H1 (cell line): ENCODE data around the gene SNTG2. TPM values are rescaled to one million over a fixed set of nuclear protein-coding genes. Genes with fewer than 3 reads are reported as not detected.

Experiments used
- CTCF ChIA-PET: fragments of 300-600 bp; sonication (Branson Sonifier 250); formaldehyde crosslinking; loops from one replicate; lab custom pipeline; 2021; ENCODE audit not compliant: partially characterized antibody; lab: Charles Lee
- POLR2A ChIA-PET: fragments of 300-600 bp; sonication (Branson Sonifier 250); formaldehyde crosslinking; loops from one replicate; lab custom pipeline; 2021; ENCODE audit warnings: inconsistent platforms; ENCODE audit not compliant: partially characterized antibody; lab: Charles Lee
- DNase-seq, 2 experiments: peaks; one replicate each; pipeline versions ENCODE4 v3.0.0 to v3.0.0-alpha.2; 2010 to 2022; ENCODE audit warnings: low spot score in 2 of 2, low read depth in 1 of 2, mixed read lengths in 1 of 2
- FAIRE-seq: peaks from 2 replicates; lab custom pipeline; 2011; peaks lifted over from hg19 to GRCh38; lab: Jason Lieb, UNC
- H2AFZ ChIP-seq: 2 replicates; pipeline ENCODE4 v1.8.1; 2012; ENCODE audit warnings: low read length, inconsistent platforms
- H2AK5ac ChIP-seq: 2 replicates; pipeline ENCODE4 v1.6.1; 2013; ENCODE audit warnings: low read depth, low read length
- H2BK120ac ChIP-seq: replicated peaks from 2 replicates; pipeline ENCODE3; 2013; ENCODE audit warnings: low read depth, low read length, inconsistent platforms
- H2BK12ac ChIP-seq: 2 replicates; pipeline ENCODE4 v1.6.1; 2013; ENCODE audit warnings: low read depth, low read length
- H2BK15ac ChIP-seq: 2 replicates; pipeline ENCODE4 v1.6.1; 2013; ENCODE audit warnings: low read length
- H2BK20ac ChIP-seq: 2 replicates; pipeline ENCODE4 v1.6.1; 2013; ENCODE audit warnings: low read length
- H2BK5ac ChIP-seq: 2 replicates; pipeline ENCODE4 v1.6.1; 2013; ENCODE audit warnings: low read depth, low read length
- H3K14ac ChIP-seq: 2 replicates; pipeline ENCODE4 v1.6.1; 2013; ENCODE audit warnings: inconsistent platforms; ENCODE audit not compliant: insufficient read length
- H3K18ac ChIP-seq: 2 replicates; pipeline ENCODE4 v1.6.1; 2013; ENCODE audit warnings: low read length; ENCODE audit errors: extremely low read depth
- H3K23ac ChIP-seq: 2 replicates; pipeline ENCODE4 v1.6.1; 2013; ENCODE audit warnings: inconsistent platforms; ENCODE audit not compliant: insufficient read length
- H3K23me2 ChIP-seq: 2 replicates; pipeline ENCODE4 v1.6.1; 2013; ENCODE audit warnings: low read depth, low read length
- H3K27ac ChIP-seq: 2 replicates; pipeline ENCODE4 v1.6.1; 2011; ENCODE audit warnings: low read depth, low read length, inconsistent platforms
- H3K27me3 ChIP-seq, 4 experiments: replicated peaks in 1 of 4; 1 replicate in 1 of 4; 2 replicates in 3 of 4; pipeline versions ENCODE4 v1.6.1 to v1.8.1; 2011 to 2013; ENCODE audit warnings: low read length in 3 of 4, mild to moderate bottlenecking in 3 of 4, inconsistent platforms in 2 of 4, mixed read lengths in 2 of 4, moderate library complexity in 1 of 4; ENCODE audit not compliant: control insufficient read depth in 3 of 4, insufficient read depth in 3 of 4; ENCODE audit errors: extremely low read depth in 1 of 4
- H3K36me3 ChIP-seq, 4 experiments: 2 replicates each; pipeline versions ENCODE4 v1.6.1 to v1.8.1; 2011 to 2013; ENCODE audit warnings: mild to moderate bottlenecking in 4 of 4, low read length in 3 of 4, moderate library complexity in 2 of 4, control low read depth in 1 of 4, inconsistent platforms in 1 of 4; ENCODE audit not compliant: insufficient read depth in 4 of 4, control insufficient read depth in 2 of 4
- H3K4ac ChIP-seq: replicated peaks from 2 replicates; pipeline ENCODE3; 2013; ENCODE audit warnings: low read length, low read depth, mixed read lengths, inconsistent platforms; ENCODE audit not compliant: insufficient read length
- H3K4me1 ChIP-seq, 4 experiments: replicated peaks in 1 of 4; 1 replicate in 1 of 4; 2 replicates in 3 of 4; pipeline versions ENCODE4 v1.6.1 to v1.8.1; 2011 to 2013; ENCODE audit warnings: low read length in 3 of 4, inconsistent platforms in 2 of 4, mixed read lengths in 1 of 4; ENCODE audit not compliant: insufficient read depth in 4 of 4, control insufficient read depth in 3 of 4
- H3K4me2 ChIP-seq, 2 experiments: 2 replicates each; pipeline versions ENCODE4 v1.6.1 to v1.8.1; 2011 to 2013; ENCODE audit warnings: low read depth in 2 of 2, low read length in 2 of 2, control low read depth in 1 of 2, inconsistent platforms in 1 of 2, mild to moderate bottlenecking in 1 of 2; ENCODE audit not compliant: insufficient read depth in 1 of 2
- H3K4me3 ChIP-seq, 4 experiments: fragments of 200-600, 300-600 bp in 1 of 4; sonication (generic), shearing (Covaris generic), sonication (Bioruptor Twin) in 1 of 4; 2 replicates each; pipeline versions ENCODE4 v1.5.1 to v1.8.1; 2011 to 2016; ENCODE audit warnings: low read length in 4 of 4, low read depth in 3 of 4, control low read depth in 2 of 4, inconsistent platforms in 2 of 4, mild to moderate bottlenecking in 2 of 4, mixed read lengths in 1 of 4, moderate library complexity in 1 of 4; ENCODE audit not compliant: insufficient read depth in 2 of 4; ENCODE audit errors: extremely low read depth in 1 of 4
- H3K56ac ChIP-seq: replicated peaks from 2 replicates; pipeline ENCODE3; 2013; ENCODE audit warnings: low read depth, mild to moderate bottlenecking, mixed read lengths, low read length, inconsistent platforms; ENCODE audit not compliant: insufficient read length
- H3K79me1 ChIP-seq: 2 replicates; pipeline ENCODE4 v1.6.1; 2013; ENCODE audit warnings: low read depth, low read length, control low read depth
- H3K79me2 ChIP-seq, 2 experiments: 2 replicates each; pipeline versions ENCODE4 v1.6.1 to v1.8.1; 2012 to 2013; ENCODE audit warnings: low read length in 2 of 2, mild to moderate bottlenecking in 2 of 2, inconsistent platforms in 1 of 2; ENCODE audit not compliant: insufficient read depth in 2 of 2, control insufficient read depth in 1 of 2
- H3K9ac ChIP-seq, 4 experiments: replicated peaks in 1 of 4; 1 replicate in 1 of 4; 2 replicates in 3 of 4; pipeline versions ENCODE4 v1.6.1 to v1.8.1; 2011 to 2013; ENCODE audit warnings: low read depth in 3 of 4, low read length in 3 of 4, control low read depth in 2 of 4, mild to moderate bottlenecking in 2 of 4, moderate library complexity in 2 of 4, inconsistent platforms in 1 of 4; ENCODE audit errors: extremely low read depth in 1 of 4
- H3K9me3 ChIP-seq, 2 experiments: 2 replicates each; pipeline versions ENCODE4 v1.6.1 to v1.8.1; 2012 to 2013; ENCODE audit warnings: mild to moderate bottlenecking in 2 of 2, moderate library complexity in 2 of 2, control low read depth in 1 of 2, inconsistent platforms in 1 of 2, low read depth in 1 of 2, low read length in 1 of 2, mixed read lengths in 1 of 2; ENCODE audit not compliant: insufficient read depth in 2 of 2
- H4K20me1 ChIP-seq, 2 experiments: replicated peaks in 1 of 2; 2 replicates each; pipeline versions ENCODE3 to v1.8.1; 2011 to 2013; ENCODE audit warnings: inconsistent platforms in 2 of 2, low read length in 2 of 2, mild to moderate bottlenecking in 1 of 2; ENCODE audit not compliant: insufficient read depth in 2 of 2, control insufficient read depth in 1 of 2
- H4K5ac ChIP-seq: 2 replicates; pipeline ENCODE4 v1.6.1; 2013; ENCODE audit warnings: low read length, low read depth, mixed read lengths, inconsistent platforms; ENCODE audit not compliant: insufficient read length
- H4K8ac ChIP-seq: 2 replicates; pipeline ENCODE4 v1.8.0; 2013; ENCODE audit warnings: mild to moderate bottlenecking, moderate library complexity, low read length, inconsistent platforms; ENCODE audit not compliant: insufficient read depth; ENCODE audit errors: extremely low read depth
- H4K91ac ChIP-seq: replicated peaks from 2 replicates; pipeline ENCODE3; 2013; ENCODE audit warnings: low read length, mixed read lengths, inconsistent platforms; ENCODE audit not compliant: insufficient read length
- CTBP2 ChIP-seq: IDR thresholded peaks from 2 replicates; pipeline ENCODE4 v1.7.0; 2011; ENCODE audit warnings: borderline replicate concordance, mild to moderate bottlenecking, moderate library complexity, mixed read lengths, low read length; ENCODE audit not compliant: insufficient read depth, insufficient read length
- KDM5A ChIP-seq: fragments of 200-600 bp; IDR thresholded peaks from 2 replicates; pipeline ENCODE4 v1.7.1; 2012; ENCODE audit warnings: mild to moderate bottlenecking, low read length, inconsistent platforms, mixed read lengths
- WGBS, 2 experiments: shearing (Covaris generic) in 1 of 2; methylation state at CpG; one replicate each; pipeline versions ENCODE4 v1.1.6 to v1.1.7; 2013 to 2015; ENCODE audit warnings: low lambda C conversion rate in 2 of 2, mixed read lengths in 2 of 2, inconsistent platforms in 1 of 2, low coverage in 1 of 2, missing lambda C conversion rate in 1 of 2; ENCODE audit not compliant: insufficient replicate concordance in 2 of 2, insufficient coverage in 1 of 2, insufficient read length in 1 of 2; ENCODE audit errors: extremely low coverage in 1 of 2, missing lambda C conversion rate in 1 of 2; 5-methylcytosine and 5-hydroxymethylcytosine counted together
- polyA plus RNA-seq, 7 experiments: library from polyadenylated mRNA; depleted of rRNA in 3 of 7; stranded (reverse) in 5 of 7; unstranded in 2 of 7; fragments of >200 nt in 5 of 7; fragments of 200-250 nt in 2 of 7; gene quantifications; 1 replicate in 5 of 7; 2 replicates in 1 of 7; 4 replicates in 1 of 7; pipeline versions ENCODE4 v1.2.1 to v1.2.3, GENCODE V29; 2011 to 2013; ENCODE audit warnings: missing spikeins in 2 of 7, mixed read lengths in 2 of 7
- total RNA-seq: library from RNA; stranded (reverse); fragmentation: NEBNext Ultra II Directional; extraction: Animal tissue kit (Norgen Biotek cat#: 25700); gene quantifications from 2 replicates; pipeline ENCODE4 v1.2.1, GENCODE V29; 2021

Gene SNTG2
- total and polyA plus RNA-seq, 2 of the 8 experiments (the other 6 are each of a cell fraction or from before 2014, with no cell fraction given): 6.6 to 18.1 TPM

- Histone ChIP-seq H3K9ac (no peak overlapping the region), H3K4me2 (no peak overlapping the region), H4K8ac (no peak overlapping the region), H2BK5ac (no peak overlapping the region), H3K79me2 (no peaks in the 10 kb centered on the region), H2AFZ (no peak overlapping the region), H2BK15ac (no peak overlapping the region), H3K79me1 (no peaks in the 10 kb centered on the region; the same call in 1 of the 2 replicates), H3K4me3 (no peak overlapping the region), H3K36me3 (no peaks in the 10 kb centered on the region; a peak in 2 of 8 replicates), H3K4ac (no peak overlapping the region), H3K23ac (no peak overlapping the region), H3K56ac (no peak overlapping the region), H4K20me1 (peaks cover 0 to 3% of the 10 kb centered on the region in 2 experiments), H3K4me1 (no peaks in the 10 kb centered on the region), H3K27me3 (no peaks in the 10 kb centered on the region), H2BK12ac (no peak overlapping the region), H4K91ac (no peak overlapping the region), H4K5ac (no peak overlapping the region), H3K14ac (no peak overlapping the region), H3K18ac (no peak overlapping the region), H3K27ac (no peak overlapping the region), H2AK5ac (no peak overlapping the region), H2BK120ac (no peak overlapping the region), H3K23me2 (no peaks in the 10 kb centered on the region; the same call in 1 of the 2 replicates), H2BK20ac (no peak overlapping the region), H3K9me3 (no peaks in the 10 kb centered on the region)
- ChIA-PET POLR2A (no interaction called here), CTCF (interaction anchor here (0.8 to 1.1 kb wide), 2 partner anchors 14 to 183 kb away, joined by 3 read pairs; no protein-coding TSS in a partner anchor)
- FAIRE-seq (no peak), DNase-seq (no peak)
- WGBS, 2 experiments: 85% methylated on average over 15 of the region's 15 CpGs; no CpG with 5 or more reads in 1 of the 2 experiments
- TF ChIP-seq CTBP2: no peak
- no peak for TF ChIP-seq KDM5A
Observed at GRCh38 chr2:1137913-1138391, 187.3 kb downstream of the SNTG2 start.
